Naive thymus-derived CD4-positive, alpha-beta T cell (primary cell): Measurements from ENCODE around the gene RPP25L. TPM values are rescaled to one million over a fixed set of nuclear protein-coding genes. Genes with fewer than 3 reads are reported as not detected.

ENCODE experiments used
- ATAC-seq: fragments of 150-1000 bp; cut with Tn5 transposase; 2 replicates; pipeline ENCODE4 v1.10.0; 2021; ENCODE audit warnings: mild to moderate bottlenecking, moderate library complexity
- CTCF ChIA-PET: fragments of 350-600 bp; sonication (Branson Sonifier 250); formaldehyde crosslinking; loops from one replicate; lab custom pipeline; 2021; ENCODE audit warnings: antibody characterized with exemption; lab: Charles Lee
- POLR2A ChIA-PET: fragments of 350-600 bp; sonication (Branson Sonifier 250); formaldehyde crosslinking; loops from one replicate; lab custom pipeline; 2021; ENCODE audit warnings: antibody characterized with exemption, inconsistent platforms; lab: Charles Lee
- DNase-seq, 9 donors: peaks; one replicate each; pipeline versions ENCODE4 v3.0.0 to v3.0.0-alpha.2; 2020 to 2022; ENCODE audit warnings: mixed read lengths in 1 of 9
- H3K27ac ChIP-seq: one replicate; pipeline ENCODE4 v1.7.0; 2013; ENCODE audit warnings: mild to moderate bottlenecking, low read depth, low read length, moderate library complexity
- H3K27me3 ChIP-seq, 2 donors: one replicate each; pipeline ENCODE4 v1.7.0; 2013; ENCODE audit warnings: low read length in 2 of 2, mild to moderate bottlenecking in 2 of 2, moderate library complexity in 2 of 2; ENCODE audit not compliant: control insufficient read depth in 2 of 2, insufficient read depth in 2 of 2
- H3K36me3 ChIP-seq, 3 experiments: 1 replicate in 2 of 3; 2 replicates in 1 of 3; pipeline ENCODE4 v1.7.0; 2013; ENCODE audit warnings: low read length in 3 of 3, mild to moderate bottlenecking in 3 of 3, moderate library complexity in 1 of 3; ENCODE audit not compliant: insufficient read depth in 3 of 3, control insufficient read depth in 2 of 3
- H3K4me1 ChIP-seq, 2 donors: one replicate each; pipeline ENCODE4 v1.7.0; 2013; ENCODE audit warnings: low read length in 2 of 2, mild to moderate bottlenecking in 2 of 2, moderate library complexity in 1 of 2; ENCODE audit not compliant: control insufficient read depth in 2 of 2, insufficient read depth in 2 of 2
- H3K4me3 ChIP-seq: 2 replicates; pipeline ENCODE4 v1.7.0; 2013; ENCODE audit warnings: mild to moderate bottlenecking, low read length
- H3K9me3 ChIP-seq, 3 experiments: 1 replicate in 2 of 3; 2 replicates in 1 of 3; pipeline ENCODE4 v1.7.0; 2013; ENCODE audit warnings: low read length in 3 of 3; ENCODE audit not compliant: control insufficient read depth in 2 of 3
- H3K27ac Mint-ChIP-seq, 9 donors: one replicate each; pipeline ENCODE4 v1.8.0; 2020 to 2022; ENCODE audit warnings: mixed read lengths in 9 of 9, mild to moderate bottlenecking in 8 of 9, moderate library complexity in 5 of 9, inconsistent platforms in 2 of 9
- H3K27me3 Mint-ChIP-seq, 5 donors: one replicate each; pipeline ENCODE4 v1.8.0; 2021 to 2022; ENCODE audit warnings: mixed read lengths in 5 of 5, mild to moderate bottlenecking in 1 of 5
- H3K36me3 Mint-ChIP-seq, 5 donors: one replicate each; pipeline ENCODE4 v1.8.0; 2020 to 2022; ENCODE audit warnings: mixed read lengths in 5 of 5, mild to moderate bottlenecking in 3 of 5, inconsistent platforms in 1 of 5
- H3K4me1 Mint-ChIP-seq, 7 donors: one replicate each; pipeline ENCODE4 v1.8.0; 2020 to 2022; ENCODE audit warnings: mixed read lengths in 7 of 7, mild to moderate bottlenecking in 3 of 7, inconsistent platforms in 1 of 7
- H3K4me3 Mint-ChIP-seq, 10 donors: one replicate each; pipeline ENCODE4 v1.8.0; 2020 to 2022; ENCODE audit warnings: mild to moderate bottlenecking in 10 of 10, mixed read lengths in 10 of 10, moderate library complexity in 6 of 10, inconsistent platforms in 2 of 10
- H3K9me3 Mint-ChIP-seq, 11 donors: one replicate each; pipeline ENCODE4 v1.8.0; 2020 to 2022; ENCODE audit warnings: mixed read lengths in 11 of 11, mild to moderate bottlenecking in 4 of 11, inconsistent platforms in 1 of 11, moderate library complexity in 1 of 11
- intact Hi-C, 2 donors: fragments of 100-400 bp; cut with micrococcal nuclease; formaldehyde crosslinking; loops; one replicate each; pipeline ENCODE4 v1.15.1; 2023
- polyA plus RNA-seq, 2 donors: library from polyadenylated mRNA; unstranded; fragments of 300-500 nt; fragmentation: Illumina TruSeq; gene quantifications; one replicate each; pipeline ENCODE4 v1.2.3, GENCODE V29; 2021
- total RNA-seq, 6 experiments: library from RNA in 5 of 6; stranded (reverse) in 5 of 6; gene quantifications; 1 replicate in 5 of 6; 2 replicates in 1 of 6; pipeline ENCODE4 v1.2.3 and lab custom pipeline; 2021 to 2026

RPP25L gene
- total and polyA plus RNA-seq, 7 experiments from 2014 or later: 8.8 to 58.2 (median 26.7) TPM

DNA sequence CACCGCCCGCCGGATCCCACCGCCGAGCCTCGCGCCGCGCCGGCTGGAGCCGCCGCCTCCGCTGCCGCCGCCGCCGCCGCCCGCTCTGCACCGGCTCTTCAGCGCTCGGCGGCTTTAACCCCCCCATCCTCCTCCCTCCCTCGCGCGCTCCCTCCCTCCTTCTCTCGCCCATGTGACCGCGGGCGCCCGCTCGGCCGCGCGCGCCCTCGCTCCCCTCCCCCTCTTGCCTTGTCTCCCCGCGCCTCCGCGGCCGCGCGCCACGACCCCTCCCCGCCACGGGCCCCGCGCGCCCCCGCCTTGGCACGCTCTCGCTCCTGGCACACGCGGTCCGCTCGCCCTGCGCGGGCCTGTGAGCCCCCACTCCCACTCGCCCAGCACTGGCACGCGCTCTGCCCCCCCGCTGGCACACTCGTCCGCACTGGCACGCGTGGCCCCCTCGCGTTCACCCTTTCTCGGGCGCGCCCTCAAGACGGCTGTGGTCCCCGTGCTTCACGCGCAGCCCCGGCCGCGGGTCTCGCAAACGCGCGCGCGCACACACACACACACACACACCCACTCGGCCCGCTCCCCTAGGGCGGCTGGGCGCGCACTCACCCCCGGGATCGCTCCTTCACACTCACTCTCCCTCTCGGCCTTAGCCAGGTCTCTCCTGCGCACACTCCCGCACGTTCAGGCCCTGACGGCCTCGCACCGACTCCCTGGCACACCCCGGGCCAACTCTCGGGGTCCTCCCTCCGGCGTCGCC, 22.1 kb downstream of the RPP25L start, which contains the start of gene CNTFR:
Gene CNTFR (minus strand): TSS at position 89 of the 745 bp plus-strand sequence. CDS start 20,743 bp downstream, outside the sequence.
- H3K9me3 Mint-ChIP-seq: peaks cover 0 to 2% (median 0%) of the 10 kb centered on the region in 11 donors
- intact Hi-C loops: loop anchor here (2.0 to 10.0 kb wide), 6 partner anchors 23 to 258 kb away; partner anchors contain the start of genes DNAI1 (in 1 of the 2), FAM219A (in 1 of the 2) and RPP25L (in 1 of the 2)
- Histone ChIP-seq H3K27me3 (peaks cover 4 to 20% of the 10 kb centered on the region in 2 donors), H3K9me3 (no peaks in the 10 kb centered on the region), H3K36me3 (no peaks in the 10 kb centered on the region), H3K4me1 (peaks cover 0 to 13% of the 10 kb centered on the region in 2 donors), H3K4me3 (peak within 1 kb of the TSS; percentile 71), H3K27ac (no peak within 1 kb of the TSS)
- H3K36me3 Mint-ChIP-seq: peaks cover 0 to 5% (median 0%) of the 10 kb centered on the region in 5 donors
- peaks cover 10 to 31% (median 28%) of the 10 kb centered on the region in 7 donors for H3K4me1 Mint-ChIP-seq
- DNase-seq (peak in 2 of 9 donors; percentile 16 to 20), ATAC-seq (peak; percentile 11)
- peak within 1 kb of the TSS; percentile 52 to 91 (median 82) for H3K4me3 Mint-ChIP-seq
- peaks cover 64 to 85% (median 71%) of the 10 kb centered on the region in 5 donors for H3K27me3 Mint-ChIP-seq
- H3K27ac Mint-ChIP-seq: peak within 1 kb of the TSS in 1 of 9 donors; percentile 2
- POLR2A ChIA-PET: no interaction called here
- CTCF ChIA-PET: no interaction called here

DNA sequence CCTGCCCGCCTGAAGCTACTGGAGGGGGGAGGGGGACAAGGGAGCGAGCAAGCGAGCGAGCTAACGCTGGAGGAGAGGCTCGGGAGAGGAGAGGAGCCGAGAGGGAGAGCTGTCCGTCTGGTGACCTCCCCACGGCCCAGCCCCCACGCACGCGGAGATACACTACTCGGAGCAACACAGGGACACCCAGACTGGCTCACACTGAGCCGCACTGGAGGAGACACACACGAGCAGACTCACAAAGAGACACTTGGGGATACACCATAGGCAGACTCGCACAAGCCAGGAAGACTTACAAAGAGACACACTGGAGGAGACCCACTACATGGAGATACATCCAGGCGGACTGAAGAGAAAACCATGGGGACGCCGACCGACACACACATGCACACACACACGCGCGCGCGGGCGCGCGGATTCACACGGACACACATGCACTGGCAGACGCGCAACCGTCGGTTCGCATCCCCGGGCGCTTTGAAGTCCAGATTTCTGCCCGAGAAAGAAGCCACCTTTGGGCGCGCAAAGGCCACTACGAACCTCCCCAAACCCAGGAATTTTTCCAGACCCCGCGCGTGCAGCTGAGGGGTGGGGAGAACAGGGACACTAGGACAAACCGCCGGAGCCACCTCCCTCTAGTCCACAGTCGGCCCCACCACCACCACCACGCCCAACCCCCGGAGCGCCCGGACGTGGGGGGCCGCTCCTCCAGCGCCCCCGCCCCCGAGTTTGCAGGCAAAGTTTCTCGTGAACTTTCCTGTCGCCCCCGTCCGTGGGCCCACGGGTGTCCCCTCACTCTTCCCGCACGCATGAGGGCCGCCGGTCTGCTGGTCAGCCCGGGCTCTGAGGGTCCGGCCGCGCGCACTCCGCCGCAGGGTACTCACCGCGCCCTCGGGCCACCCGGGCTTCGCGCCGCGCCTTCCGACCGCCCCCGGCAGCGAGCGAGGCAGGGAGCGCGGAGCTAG, 22.9 kb downstream of the RPP25L start:
- peaks cover 10 to 31% (median 28%) of the 10 kb centered on the region in 7 donors for H3K4me1 Mint-ChIP-seq
- peaks cover 4 to 20% of the 10 kb centered on the region in 2 donors for H3K27me3 ChIP-seq
- intact Hi-C loops: no loop called here
- ATAC-seq: no peak
- H3K9me3 Mint-ChIP-seq: peaks cover 0 to 2% (median 0%) of the 10 kb centered on the region in 11 donors
- H3K36me3 Mint-ChIP-seq: peaks cover 0 to 5% (median 0%) of the 10 kb centered on the region in 5 donors
- no peaks in the 10 kb centered on the region for H3K36me3 ChIP-seq
- peaks cover 0 to 13% of the 10 kb centered on the region in 2 donors for H3K4me1 ChIP-seq
- no peak overlapping the region for H3K27ac ChIP-seq
- peaks cover 73 to 88% (median 78%) of the 10 kb centered on the region in 5 donors for H3K27me3 Mint-ChIP-seq
- DNase-seq: no peak
- H3K4me3 Mint-ChIP-seq: peak overlapping the region; percentile 50 to 85 (median 78)
- H3K27ac Mint-ChIP-seq: peak overlapping the region in 1 of 9 donors; percentile 2
- ChIA-PET CTCF (no interaction called here), POLR2A (no interaction called here)
- H3K9me3 ChIP-seq: no peaks in the 10 kb centered on the region
- no peak overlapping the region for H3K4me3 ChIP-seq

DNA sequence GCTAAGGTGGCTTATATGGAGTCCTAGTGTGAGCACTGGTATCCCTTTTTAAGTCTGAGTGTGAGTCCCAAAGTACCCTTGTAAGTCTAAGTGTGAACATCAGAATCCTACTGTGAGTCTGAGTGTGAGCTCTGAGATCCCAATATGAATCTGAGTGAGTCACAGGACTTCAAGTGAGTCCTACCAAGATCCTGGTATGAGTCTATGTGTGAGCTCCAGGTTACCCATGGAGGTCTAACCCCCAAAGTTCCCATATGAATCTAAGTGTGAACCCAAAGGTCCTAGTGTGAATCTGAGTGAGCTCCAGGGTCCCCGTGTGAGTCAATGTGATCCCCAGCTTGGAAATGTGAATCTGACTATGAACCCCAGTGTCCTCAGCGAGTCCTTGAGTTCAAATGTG, 24.6 kb downstream of the RPP25L start:
- peaks cover 67 to 81% (median 71%) of the 10 kb centered on the region in 5 donors for H3K27me3 Mint-ChIP-seq
- H3K9me3 Mint-ChIP-seq: peaks cover 0 to 2% (median 0%) of the 10 kb centered on the region in 11 donors
- intact Hi-C loops: no loop called here
- H3K36me3 Mint-ChIP-seq: no peaks in the 10 kb centered on the region
- Histone ChIP-seq H3K27me3 (peaks cover 1 to 15% of the 10 kb centered on the region in 2 donors), H3K36me3 (no peaks in the 10 kb centered on the region), H3K4me1 (peaks cover 0 to 13% of the 10 kb centered on the region in 2 donors), H3K9me3 (no peaks in the 10 kb centered on the region), H3K4me3 (no peak overlapping the region), H3K27ac (no peak overlapping the region)
- ChIA-PET POLR2A (no interaction called here), CTCF (no interaction called here)
- no peak overlapping the region for H3K27ac Mint-ChIP-seq
- no peak for DNase-seq
- peak overlapping the region in 4 of 10 donors; percentile 10 to 83 (median 38) for H3K4me3 Mint-ChIP-seq
- no peak for ATAC-seq
- peaks cover 10 to 26% (median 19%) of the 10 kb centered on the region in 7 donors for H3K4me1 Mint-ChIP-seq

DNA sequence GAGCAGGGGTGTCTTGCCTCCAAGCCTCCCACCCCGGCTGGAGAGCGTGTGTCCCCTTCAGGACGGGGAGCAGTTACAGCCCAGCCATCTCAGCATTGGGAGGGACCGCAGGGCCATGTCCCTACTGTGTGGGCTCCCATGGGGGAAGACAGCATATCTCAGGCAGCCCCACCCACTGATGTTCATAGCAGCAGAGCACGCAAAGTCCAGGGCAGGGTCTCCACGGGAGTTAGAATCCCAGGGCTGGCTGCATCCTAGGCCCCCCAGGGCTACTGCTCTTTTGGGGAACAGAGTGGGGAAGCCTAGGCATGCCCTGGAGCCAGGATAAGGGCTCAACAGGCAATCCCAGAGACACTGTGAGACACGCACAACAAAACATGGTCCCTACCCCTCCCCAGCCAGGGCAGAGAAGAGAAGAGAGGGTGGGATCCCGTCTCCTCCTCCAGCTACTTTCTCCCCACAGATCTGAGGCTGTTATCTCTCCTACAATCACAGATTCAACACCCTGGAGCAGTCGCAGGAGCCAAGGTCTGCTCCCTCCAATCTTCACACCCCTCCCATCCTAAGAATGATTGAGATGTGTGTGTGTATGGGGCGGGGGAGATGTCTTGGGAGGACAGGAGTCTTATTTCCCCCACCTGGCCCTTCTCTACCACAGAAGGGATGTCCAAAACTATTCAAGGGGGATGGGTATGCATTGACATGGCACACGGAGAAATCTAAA, 25.8 kb downstream of the RPP25L start:
- Mint-ChIP-seq H3K27ac (no peak overlapping the region), H3K9me3 (peaks cover 0 to 2% (median 0%) of the 10 kb centered on the region in 11 donors), H3K36me3 (no peaks in the 10 kb centered on the region), H3K27me3 (peaks cover 68 to 80% (median 72%) of the 10 kb centered on the region in 5 donors), H3K4me1 (peaks cover 10 to 22% (median 18%) of the 10 kb centered on the region in 7 donors), H3K4me3 (no peak overlapping the region)
- H3K27me3 ChIP-seq: peaks cover 0 to 6% of the 10 kb centered on the region in 2 donors
- intact Hi-C loops: no loop called here
- ChIA-PET POLR2A (no interaction called here), CTCF (no interaction called here)
- ATAC-seq (no peak), DNase-seq (no peak)
- H3K9me3 ChIP-seq: no peaks in the 10 kb centered on the region
- H3K4me1 ChIP-seq: peaks cover 0 to 9% of the 10 kb centered on the region in 2 donors
- H3K36me3 ChIP-seq: no peaks in the 10 kb centered on the region
- no peak overlapping the region for H3K27ac ChIP-seq
- no peak overlapping the region for H3K4me3 ChIP-seq

DNA sequence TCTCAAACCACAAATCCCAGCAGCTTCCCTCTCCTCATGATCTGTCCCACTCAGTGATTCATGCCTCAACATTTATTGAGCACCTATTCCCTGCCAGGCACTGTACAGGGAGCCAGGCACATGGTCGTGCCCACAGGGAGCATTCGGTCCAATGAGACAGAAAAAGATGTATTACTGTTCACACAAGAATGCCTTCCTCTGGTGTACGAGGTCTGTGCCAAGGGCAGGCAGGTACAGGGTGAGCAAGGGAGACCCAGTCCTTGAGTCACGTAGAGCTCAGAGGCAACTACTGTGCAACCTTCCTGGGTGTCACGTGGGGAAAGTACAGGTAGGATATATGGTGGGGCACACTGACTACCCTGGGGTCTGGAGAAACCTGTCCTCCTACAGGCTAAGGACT, 26.9 kb downstream of the RPP25L start:
- Mint-ChIP-seq H3K4me3 (no peak overlapping the region), H3K27me3 (peaks cover 71 to 83% (median 76%) of the 10 kb centered on the region in 5 donors), H3K27ac (no peak overlapping the region), H3K4me1 (peaks cover 6 to 13% (median 10%) of the 10 kb centered on the region in 7 donors), H3K36me3 (no peaks in the 10 kb centered on the region), H3K9me3 (peaks cover 0 to 2% (median 0%) of the 10 kb centered on the region in 11 donors)
- ChIA-PET CTCF (no interaction called here), POLR2A (no interaction called here)
- Histone ChIP-seq H3K4me1 (no peaks in the 10 kb centered on the region), H3K4me3 (no peak overlapping the region), H3K27me3 (peaks cover 0 to 7% of the 10 kb centered on the region in 2 donors), H3K27ac (no peak overlapping the region), H3K36me3 (no peaks in the 10 kb centered on the region), H3K9me3 (no peaks in the 10 kb centered on the region)
- intact Hi-C loops: no loop called here
- DNase-seq (no peak), ATAC-seq (no peak)

DNA sequence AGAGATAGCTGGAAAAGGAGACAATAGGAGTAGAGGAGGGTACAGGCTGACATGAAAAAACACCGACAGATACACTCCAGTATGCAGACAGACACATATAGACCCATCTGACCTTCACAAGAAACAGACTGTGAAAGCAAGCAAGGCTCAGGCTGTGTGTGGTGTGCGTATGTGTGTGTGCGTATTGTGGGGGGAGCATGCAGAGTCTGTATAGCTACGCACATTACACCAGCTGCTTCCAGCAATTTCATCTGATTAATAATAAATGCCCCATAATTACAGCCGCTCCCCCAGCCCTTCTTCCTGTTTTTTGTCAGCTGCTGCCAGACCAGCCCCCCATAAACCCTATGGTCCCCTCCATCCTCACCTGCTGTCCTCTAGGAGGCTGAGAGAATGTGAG, 29.1 kb downstream of the RPP25L start:
- peaks cover 0 to 10% (median 7%) of the 10 kb centered on the region in 7 donors for H3K4me1 Mint-ChIP-seq
- Histone ChIP-seq H3K27ac (no peak overlapping the region), H3K27me3 (peaks cover 0 to 16% of the 10 kb centered on the region in 2 donors), H3K36me3 (no peaks in the 10 kb centered on the region), H3K4me3 (no peak overlapping the region), H3K4me1 (peaks cover 0 to 5% of the 10 kb centered on the region in 2 donors), H3K9me3 (no peaks in the 10 kb centered on the region)
- ATAC-seq (no peak), DNase-seq (no peak)
- H3K27ac Mint-ChIP-seq: no peak overlapping the region
- no peak overlapping the region for H3K4me3 Mint-ChIP-seq
- H3K27me3 Mint-ChIP-seq: peaks cover 70 to 89% (median 79%) of the 10 kb centered on the region in 5 donors
- CTCF ChIA-PET: no interaction called here
- POLR2A ChIA-PET: interaction anchor here (0.7 to 0.9 kb wide), 2 partner anchors 715 to 764 kb away, joined by 3 read pairs; no protein-coding TSS in a partner anchor
- H3K36me3 Mint-ChIP-seq: no peaks in the 10 kb centered on the region
- peaks cover 0 to 2% (median 0%) of the 10 kb centered on the region in 11 donors for H3K9me3 Mint-ChIP-seq
- intact Hi-C loops: no loop called here
